GM10266 (cell line): Measurements from ENCODE around the gene MPHOSPH6.

Experiments used
- DNase-seq: peaks from one replicate; pipeline ENCODE4 v3.0.0; 2012; ENCODE audit errors: extremely low spot score
- TF ChIP-seq, protein P1 (sequence below): IDR thresholded peaks from 2 replicates; pipeline ENCODE4 v1.5.1; 2012; ENCODE audit warnings: mild to moderate bottlenecking, low read depth; ENCODE audit not compliant: control insufficient read depth, insufficient read depth; ENCODE audit errors: missing control alignments

Gene MPHOSPH6

DNA sequence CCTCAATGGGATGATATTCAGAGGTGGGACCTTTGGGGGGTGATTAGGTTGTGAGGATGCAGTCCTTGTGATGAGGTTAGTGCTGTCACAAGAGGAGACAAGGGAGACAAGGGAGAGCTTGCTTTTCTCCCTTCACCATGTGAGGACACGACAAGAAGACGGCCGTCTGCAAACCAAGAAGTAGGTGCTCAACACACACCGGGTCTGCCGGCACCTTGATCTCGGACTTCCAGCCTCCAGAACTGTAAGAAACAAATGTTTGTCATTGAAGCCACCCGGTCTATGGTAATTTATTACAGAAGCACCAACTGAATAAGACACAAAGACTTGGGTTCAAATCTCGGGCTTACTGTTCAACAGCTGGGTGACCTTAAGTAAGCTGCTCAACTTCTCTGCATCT lies 64.9 kb downstream of the MPHOSPH6 start:
- no peak for DNase-seq
- TF ChIP-seq, protein P1, sequence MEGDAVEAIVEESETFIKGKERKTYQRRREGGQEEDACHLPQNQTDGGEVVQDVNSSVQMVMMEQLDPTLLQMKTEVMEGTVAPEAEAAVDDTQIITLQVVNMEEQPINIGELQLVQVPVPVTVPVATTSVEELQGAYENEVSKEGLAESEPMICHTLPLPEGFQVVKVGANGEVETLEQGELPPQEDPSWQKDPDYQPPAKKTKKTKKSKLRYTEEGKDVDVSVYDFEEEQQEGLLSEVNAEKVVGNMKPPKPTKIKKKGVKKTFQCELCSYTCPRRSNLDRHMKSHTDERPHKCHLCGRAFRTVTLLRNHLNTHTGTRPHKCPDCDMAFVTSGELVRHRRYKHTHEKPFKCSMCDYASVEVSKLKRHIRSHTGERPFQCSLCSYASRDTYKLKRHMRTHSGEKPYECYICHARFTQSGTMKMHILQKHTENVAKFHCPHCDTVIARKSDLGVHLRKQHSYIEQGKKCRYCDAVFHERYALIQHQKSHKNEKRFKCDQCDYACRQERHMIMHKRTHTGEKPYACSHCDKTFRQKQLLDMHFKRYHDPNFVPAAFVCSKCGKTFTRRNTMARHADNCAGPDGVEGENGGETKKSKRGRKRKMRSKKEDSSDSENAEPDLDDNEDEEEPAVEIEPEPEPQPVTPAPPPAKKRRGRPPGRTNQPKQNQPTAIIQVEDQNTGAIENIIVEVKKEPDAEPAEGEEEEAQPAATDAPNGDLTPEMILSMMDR = no peak
